Neural cell (in vitro differentiated cells): ENCODE measurements around the gene SLC25A25. TPM values are rescaled to one million over a fixed set of nuclear protein-coding genes. Genes with fewer than 3 reads are reported as not detected.

Experiments used
- H2AFZ ChIP-seq: fragments of 200-600, 300-800 bp; sonication (generic), shearing (Covaris generic); 2 replicates; pipeline ENCODE4 v1.6.0; 2014; ENCODE audit warnings: low read depth, mild to moderate bottlenecking, antibody characterized with exemption, low read length, moderate library complexity
- H3F3A ChIP-seq: fragments of 200-600 bp; shearing (Covaris generic); 2 replicates; pipeline ENCODE4 v1.6.1; 2016; ENCODE audit warnings: mild to moderate bottlenecking, moderate library complexity, mixed read lengths, antibody characterized with exemption, low read length; ENCODE audit not compliant: insufficient read depth, poor library complexity, severe bottlenecking
- H3K27ac ChIP-seq: fragments of 200-600, 300-800 bp; sonication (generic), shearing (Covaris generic); 2 replicates; pipeline ENCODE4 v1.5.1; 2014; ENCODE audit warnings: mild to moderate bottlenecking, low read length, moderate library complexity
- H3K27me3 ChIP-seq: fragments of 300-800, 200-600 bp; sonication (generic), shearing (Covaris generic); 2 replicates; pipeline ENCODE4 v1.6.0; 2014; ENCODE audit warnings: mild to moderate bottlenecking, low read depth, low read length, moderate library complexity; ENCODE audit not compliant: insufficient read depth
- H3K36me3 ChIP-seq: fragments of 300-800, 200-600 bp; sonication (generic), shearing (Covaris generic); 2 replicates; pipeline ENCODE4 v1.5.1; 2014; ENCODE audit warnings: mild to moderate bottlenecking, antibody characterized with exemption, low read length, moderate library complexity; ENCODE audit not compliant: insufficient read depth
- H3K4me2 ChIP-seq: fragments of 300-800, 200-600 bp; sonication (generic), shearing (Covaris generic); 2 replicates; pipeline ENCODE4 v1.6.0; 2014; ENCODE audit warnings: mild to moderate bottlenecking, low read length
- H3K4me3 ChIP-seq: fragments of 300-800, 200-600 bp; sonication (generic), shearing (Covaris generic); 2 replicates; pipeline ENCODE4 v1.5.1; 2014; ENCODE audit warnings: mild to moderate bottlenecking, low read length, moderate library complexity
- H3K79me2 ChIP-seq: fragments of 200-600 bp; shearing (Covaris generic); replicated peaks from 2 replicates; pipeline ENCODE4 v1.6.0; 2014; ENCODE audit warnings: mild to moderate bottlenecking, low read length, moderate library complexity; ENCODE audit not compliant: insufficient read depth
- H3K9ac ChIP-seq: fragments of 300-800, 200-600 bp; sonication (generic), shearing (Covaris generic); 2 replicates; pipeline ENCODE4 v1.6.1; 2016; ENCODE audit warnings: mild to moderate bottlenecking, low read length, mixed read lengths
- H3K9me2 ChIP-seq: fragments of 200-600 bp; shearing (Covaris generic); 2 replicates; pipeline ENCODE4 v1.6.1; 2016; ENCODE audit warnings: mild to moderate bottlenecking, low read length, mixed read lengths; ENCODE audit not compliant: insufficient read depth
- H3K9me3 ChIP-seq: fragments of 200-600, 300-800 bp; sonication (generic), shearing (Covaris generic); 2 replicates; pipeline ENCODE4 v1.6.1; 2016; ENCODE audit warnings: mild to moderate bottlenecking, mixed run types, low read length, moderate library complexity, mixed read lengths
- H4K20me1 ChIP-seq: fragments of 200-600 bp; shearing (Covaris generic); 2 replicates; pipeline ENCODE4 v1.6.1; 2016; ENCODE audit warnings: mild to moderate bottlenecking, mixed run types; ENCODE audit not compliant: insufficient read depth
- EP300 ChIP-seq: fragments of 450-650 bp; conservative IDR thresholded peaks from 2 replicates; pipeline ENCODE4 v1.6.1; 2014; ENCODE audit warnings: antibody characterized with exemption, mild to moderate bottlenecking, moderate library complexity; ENCODE audit not compliant: poor library complexity, severe bottlenecking
- EZH2 ChIP-seq: fragments of 200-600, 300-800 bp; shearing (Covaris generic), sonication (generic); IDR thresholded peaks from 2 replicates; pipeline ENCODE4 v1.6.1; 2014; ENCODE audit warnings: antibody characterized with exemption, low read length, borderline replicate concordance, mild to moderate bottlenecking; ENCODE audit not compliant: insufficient read depth, poor library complexity, severe bottlenecking
- MXI1 ChIP-seq: fragments of 450-650 bp; conservative IDR thresholded peaks from 2 replicates; pipeline ENCODE4 v1.6.1; 2014; ENCODE audit warnings: antibody characterized with exemption, mild to moderate bottlenecking; ENCODE audit not compliant: poor library complexity, severe bottlenecking
- POLR2AphosphoS5 ChIP-seq: IDR thresholded peaks from 2 replicates; pipeline ENCODE4 v1.6.1; 2012
- RAD21 ChIP-seq: fragments of 450-650 bp; conservative IDR thresholded peaks from 2 replicates; pipeline ENCODE4 v1.6.1; 2014; ENCODE audit warnings: antibody characterized with exemption, mild to moderate bottlenecking, moderate library complexity
- SMC3 ChIP-seq: fragments of 450-650 bp; conservative IDR thresholded peaks from 2 replicates; pipeline ENCODE4 v1.6.1; 2014; ENCODE audit warnings: antibody characterized with exemption, mild to moderate bottlenecking, moderate library complexity; ENCODE audit not compliant: poor library complexity
- TAF1 ChIP-seq: IDR thresholded peaks from 2 replicates; pipeline ENCODE4 v1.6.1; 2012; ENCODE audit warnings: low read depth
- polyA plus RNA-seq: library from polyadenylated mRNA; depleted of rRNA; stranded (reverse); fragments of >200 nt; gene quantifications from 2 replicates; pipeline ENCODE4 v1.2.3, GENCODE V29; 2014
- TF ChIP-seq, protein P1 (sequence below): fragments of 450-650 bp; IDR thresholded peaks from 2 replicates; pipeline ENCODE4 v1.5.1; 2014; ENCODE audit warnings: antibody characterized with exemption, mild to moderate bottlenecking, moderate library complexity; ENCODE audit not compliant: poor library complexity, severe bottlenecking
- TF ChIP-seq, protein P2 (sequence below): IDR thresholded peaks from 2 replicates; pipeline ENCODE4 v1.6.1; 2012; ENCODE audit warnings: borderline replicate concordance

The SLC25A25 gene
- polyA plus RNA-seq, 1 donor from 2014 or later: 43.7 TPM

- H3K27me3 ChIP-seq: no peaks in the 10 kb centered on the region
- H4K20me1 ChIP-seq: no peaks in the 10 kb centered on the region
- H2AFZ ChIP-seq: peak overlapping the region; percentile 16
- peak overlapping the region; percentile 95 for H3K27ac ChIP-seq
- H3K36me3 ChIP-seq: no peaks in the 10 kb centered on the region
- H3K9ac ChIP-seq: peak overlapping the region; percentile 74
- H3K4me3 ChIP-seq: peak overlapping the region; percentile 62
- no peaks in the 10 kb centered on the region for H3K9me2 ChIP-seq
- peaks cover 31% of the 10 kb centered on the region for H3K79me2 ChIP-seq
- no peaks in the 10 kb centered on the region for H3K9me3 ChIP-seq
- TF ChIP-seq POLR2AphosphoS5 (peak; percentile 75), RAD21 (peak; percentile 10), MXI1 (peak; percentile 52), TAF1 (peak; percentile 48), EP300 (peak; percentile 22), SMC3 (no peak), EZH2 (no peak)
- TF ChIP-seq, protein P1, sequence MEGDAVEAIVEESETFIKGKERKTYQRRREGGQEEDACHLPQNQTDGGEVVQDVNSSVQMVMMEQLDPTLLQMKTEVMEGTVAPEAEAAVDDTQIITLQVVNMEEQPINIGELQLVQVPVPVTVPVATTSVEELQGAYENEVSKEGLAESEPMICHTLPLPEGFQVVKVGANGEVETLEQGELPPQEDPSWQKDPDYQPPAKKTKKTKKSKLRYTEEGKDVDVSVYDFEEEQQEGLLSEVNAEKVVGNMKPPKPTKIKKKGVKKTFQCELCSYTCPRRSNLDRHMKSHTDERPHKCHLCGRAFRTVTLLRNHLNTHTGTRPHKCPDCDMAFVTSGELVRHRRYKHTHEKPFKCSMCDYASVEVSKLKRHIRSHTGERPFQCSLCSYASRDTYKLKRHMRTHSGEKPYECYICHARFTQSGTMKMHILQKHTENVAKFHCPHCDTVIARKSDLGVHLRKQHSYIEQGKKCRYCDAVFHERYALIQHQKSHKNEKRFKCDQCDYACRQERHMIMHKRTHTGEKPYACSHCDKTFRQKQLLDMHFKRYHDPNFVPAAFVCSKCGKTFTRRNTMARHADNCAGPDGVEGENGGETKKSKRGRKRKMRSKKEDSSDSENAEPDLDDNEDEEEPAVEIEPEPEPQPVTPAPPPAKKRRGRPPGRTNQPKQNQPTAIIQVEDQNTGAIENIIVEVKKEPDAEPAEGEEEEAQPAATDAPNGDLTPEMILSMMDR: peak; percentile 11
- TF ChIP-seq, protein P2, sequence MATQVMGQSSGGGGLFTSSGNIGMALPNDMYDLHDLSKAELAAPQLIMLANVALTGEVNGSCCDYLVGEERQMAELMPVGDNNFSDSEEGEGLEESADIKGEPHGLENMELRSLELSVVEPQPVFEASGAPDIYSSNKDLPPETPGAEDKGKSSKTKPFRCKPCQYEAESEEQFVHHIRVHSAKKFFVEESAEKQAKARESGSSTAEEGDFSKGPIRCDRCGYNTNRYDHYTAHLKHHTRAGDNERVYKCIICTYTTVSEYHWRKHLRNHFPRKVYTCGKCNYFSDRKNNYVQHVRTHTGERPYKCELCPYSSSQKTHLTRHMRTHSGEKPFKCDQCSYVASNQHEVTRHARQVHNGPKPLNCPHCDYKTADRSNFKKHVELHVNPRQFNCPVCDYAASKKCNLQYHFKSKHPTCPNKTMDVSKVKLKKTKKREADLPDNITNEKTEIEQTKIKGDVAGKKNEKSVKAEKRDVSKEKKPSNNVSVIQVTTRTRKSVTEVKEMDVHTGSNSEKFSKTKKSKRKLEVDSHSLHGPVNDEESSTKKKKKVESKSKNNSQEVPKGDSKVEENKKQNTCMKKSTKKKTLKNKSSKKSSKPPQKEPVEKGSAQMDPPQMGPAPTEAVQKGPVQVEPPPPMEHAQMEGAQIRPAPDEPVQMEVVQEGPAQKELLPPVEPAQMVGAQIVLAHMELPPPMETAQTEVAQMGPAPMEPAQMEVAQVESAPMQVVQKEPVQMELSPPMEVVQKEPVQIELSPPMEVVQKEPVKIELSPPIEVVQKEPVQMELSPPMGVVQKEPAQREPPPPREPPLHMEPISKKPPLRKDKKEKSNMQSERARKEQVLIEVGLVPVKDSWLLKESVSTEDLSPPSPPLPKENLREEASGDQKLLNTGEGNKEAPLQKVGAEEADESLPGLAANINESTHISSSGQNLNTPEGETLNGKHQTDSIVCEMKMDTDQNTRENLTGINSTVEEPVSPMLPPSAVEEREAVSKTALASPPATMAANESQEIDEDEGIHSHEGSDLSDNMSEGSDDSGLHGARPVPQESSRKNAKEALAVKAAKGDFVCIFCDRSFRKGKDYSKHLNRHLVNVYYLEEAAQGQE: peak; percentile 61
- peak overlapping the region; percentile 91 for H3K4me2 ChIP-seq
- H3F3A ChIP-seq: peaks cover 7% of the 10 kb centered on the region
Measured at GRCh38 chr9:128091144-128091543, 23.1 kb downstream of the SLC25A25 start.

DNA sequence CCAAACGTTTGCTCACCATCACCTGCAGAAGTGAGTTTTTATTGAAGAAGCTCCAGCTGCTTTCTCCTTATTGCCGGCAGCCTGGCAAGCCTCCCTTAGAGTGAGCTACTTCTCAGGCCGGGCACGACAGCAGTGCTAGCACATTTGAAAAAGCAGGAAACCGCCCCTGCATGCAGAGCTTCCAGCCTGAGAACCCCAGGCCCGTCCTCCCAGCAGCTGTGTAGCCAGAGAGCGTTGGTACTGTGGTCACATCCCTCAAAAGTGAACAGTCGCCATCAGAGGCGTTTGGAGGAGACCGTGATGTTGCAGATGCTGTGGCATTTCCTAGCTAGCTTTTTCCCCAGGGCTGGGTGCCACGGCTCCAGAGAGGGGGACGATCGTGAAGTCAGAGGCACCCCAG lies 23.5 kb downstream of the SLC25A25 start:
- H3K9me2 ChIP-seq: no peaks in the 10 kb centered on the region
- peak overlapping the region; percentile 91 for H3K4me2 ChIP-seq

More for the DNA sequence above, 23.5 kb downstream of the SLC25A25 start:
- H4K20me1 ChIP-seq: no peaks in the 10 kb centered on the region
- H2AFZ ChIP-seq: no peak overlapping the region
- H3F3A ChIP-seq: peaks cover 7% of the 10 kb centered on the region
- peak overlapping the region; percentile 95 for H3K27ac ChIP-seq
- H3K36me3 ChIP-seq: no peaks in the 10 kb centered on the region
- peaks cover 31% of the 10 kb centered on the region for H3K79me2 ChIP-seq
- H3K9ac ChIP-seq: peak overlapping the region; percentile 74
- no peak for TF ChIP-seq EZH2
- no peak for TF ChIP-seq SMC3
- TF ChIP-seq, protein P1: no peak
- TF ChIP-seq MXI1: no peak
- H3K27me3 ChIP-seq: no peaks in the 10 kb centered on the region
- H3K4me3 ChIP-seq: peak overlapping the region; percentile 62
- H3K9me3 ChIP-seq: no peaks in the 10 kb centered on the region
